Stomach (tissue), 9 donors: ENCODE data around the gene CHCHD1. TPM values are rescaled to one million over a fixed set of nuclear protein-coding genes. Genes with fewer than 3 reads are reported as not detected.
A peak's percentile ranks its signal among the peaks of the same experiment; 100 is the strongest.

Source experiments
- DNase-seq, 2 donors: peaks; one replicate each; pipeline versions ENCODE4 v3.0.0 to v3.0.0-alpha.2; 2013 to 2019
- H3K27ac ChIP-seq, 5 donors: fragments of 200-600 bp in 4 of 5; sonication (generic) in 4 of 5; one replicate each; pipeline ENCODE4 v1.5.1; 2013 to 2019; ENCODE audit warnings: mild to moderate bottlenecking in 1 of 5, moderate library complexity in 1 of 5
- H3K27me3 ChIP-seq, 3 donors: fragments of 200-600 bp; sonication (generic); one replicate each; pipeline ENCODE4 v1.5.1; 2017 to 2019; ENCODE audit warnings: mixed run types in 1 of 3
- H3K36me3 ChIP-seq, 4 donors: fragments of 200-600 bp; sonication (generic); 1 replicate in 3 of 4; 2 replicates in 1 of 4; pipeline ENCODE4 v1.5.1; 2016 to 2019
- H3K4me1 ChIP-seq, 4 donors: fragments of 200-600 bp; sonication (generic); one replicate each; pipeline ENCODE4 v1.5.1; 2016 to 2019
- H3K4me3 ChIP-seq, 4 donors: fragments of 200-600 bp; sonication (generic) in 3 of 4; one replicate each; pipeline ENCODE4 v1.5.1; 2016 to 2019; ENCODE audit warnings: mild to moderate bottlenecking in 1 of 4
- H3K9me3 ChIP-seq, 4 donors: fragments of 200-600 bp; sonication (generic); one replicate each; pipeline ENCODE4 v1.5.1; 2016 to 2019
- CTCF ChIP-seq, 7 experiments: fragments of 450-650 bp in 4 of 7; fragments of 200-600 bp in 3 of 7; sonication (generic) in 3 of 7; IDR thresholded peaks; one replicate each; pipeline ENCODE4 v1.5.1; 2016 to 2019; ENCODE audit warnings: antibody characterized with exemption in 7 of 7, control low read depth in 2 of 7, mild to moderate bottlenecking in 1 of 7
- EP300 ChIP-seq: sonication (generic); formaldehyde crosslinking; IDR thresholded peaks from one replicate; pipeline ENCODE4 v1.6.1; 2017; ENCODE audit warnings: antibody characterized with exemption
- POLR2A ChIP-seq, 4 donors: fragments of 450-650 bp; IDR thresholded peaks; one replicate each; pipeline ENCODE4 v1.6.1; 2016; ENCODE audit warnings: antibody characterized with exemption in 4 of 4, control low read depth in 2 of 4, mild to moderate bottlenecking in 1 of 4, moderate library complexity in 1 of 4
- POLR2AphosphoS5 ChIP-seq, 3 donors: sonication (generic); formaldehyde crosslinking; IDR thresholded peaks; one replicate each; pipeline ENCODE4 v1.6.1; 2016; ENCODE audit warnings: antibody characterized with exemption in 3 of 3
- WGBS, 5 donors: extraction: QIAGEN DNeasy Blood & Tissue Kit in 3 of 5; methylation state at CpG; one replicate each; pipeline versions ENCODE4 v1.1.5 to v1.1.7; 2013 to 2018; 5-methylcytosine and 5-hydroxymethylcytosine counted together
- intact Hi-C: fragments of 100-400 bp; cut with DNase I; formaldehyde crosslinking; loops from one replicate; pipeline ENCODE4 v1.15.1; 2023; ENCODE audit warnings: low total_unique reads
- polyA plus RNA-seq, 3 donors: library from polyadenylated mRNA; stranded (reverse); fragments of 200-250 nt; gene quantifications; one replicate each; pipeline ENCODE4 v1.2.3, GENCODE V29; 2013
- total RNA-seq, 5 donors: library from RNA; depleted of rRNA; stranded (reverse); fragments of >200 nt; gene quantifications; one replicate each; pipeline versions ENCODE4 v1.1.0 to v1.2.3, GENCODE V29; 2014 to 2016
- donor health status: healthy with polysubstance abuse.
- donor health status: Bipolar disorder and iron deficiency.
- donor health status: healthy.

CHCHD1 gene
- total and polyA plus RNA-seq, 8 donors = 1.3 to 81.6 (median 38.8) TPM

DNA sequence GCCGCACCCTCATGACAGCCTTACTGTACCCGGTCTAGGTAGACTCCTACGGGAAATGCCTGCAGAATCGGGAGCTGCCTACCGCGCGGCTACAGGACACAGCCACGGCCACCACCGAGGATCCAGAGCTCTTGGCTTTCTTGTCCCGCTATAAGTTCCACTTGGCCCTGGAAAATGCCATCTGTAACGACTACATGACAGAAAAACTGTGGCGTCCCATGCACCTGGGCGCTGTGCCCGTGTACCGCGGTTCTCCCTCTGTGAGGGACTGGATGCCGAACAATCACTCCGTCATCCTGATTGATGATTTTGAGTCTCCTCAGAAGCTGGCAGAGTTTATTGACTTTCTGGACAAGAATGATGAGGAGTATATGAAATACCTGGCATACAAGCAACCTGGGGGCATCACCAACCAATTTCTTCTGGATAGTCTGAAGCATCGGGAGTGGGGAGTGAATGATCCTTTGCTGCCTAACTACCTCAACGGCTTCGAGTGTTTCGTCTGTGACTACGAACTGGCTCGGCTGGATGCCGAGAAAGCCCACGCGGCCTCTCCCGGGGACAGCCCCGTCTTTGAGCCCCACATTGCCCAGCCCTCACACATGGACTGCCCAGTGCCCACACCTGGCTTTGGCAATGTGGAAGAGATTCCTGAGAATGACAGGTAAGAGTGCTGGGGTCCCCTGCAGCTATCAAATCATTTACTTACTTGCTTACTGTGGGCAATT lies 8.5 kb upstream of the CHCHD1 start:
- H3K4me1 ChIP-seq = peaks cover 23 to 42% (median 34%) of the 10 kb centered on the region in 4 donors
- no peaks in the 10 kb centered on the region for H3K27me3 ChIP-seq
- peak overlapping the region; percentile 74 to 87 (median 80) for H3K4me3 ChIP-seq
- TF ChIP-seq CTCF (IDR thresholded peaks at IDR 0.05) = no peak
- TF ChIP-seq EP300 = no peak
- TF ChIP-seq POLR2A (IDR thresholded peaks at IDR 0.05) = no peak
- no peak for TF ChIP-seq POLR2AphosphoS5 (IDR thresholded peaks at IDR 0.05)
- peak overlapping the region; percentile 90 to 99 (median 97) for H3K27ac ChIP-seq
- 0 to 2% (median 2%) methylated on average over 26 to 29 of the region's 29 CpGs for WGBS, 5 donors
- intact Hi-C loops = no loop called here
- no peaks in the 10 kb centered on the region for H3K9me3 ChIP-seq
- DNase-seq = peak in 1 of 2 donors; percentile 34
- peaks cover 33 to 66% (median 63%) of the 10 kb centered on the region in 4 donors for H3K36me3 ChIP-seq

DNA sequence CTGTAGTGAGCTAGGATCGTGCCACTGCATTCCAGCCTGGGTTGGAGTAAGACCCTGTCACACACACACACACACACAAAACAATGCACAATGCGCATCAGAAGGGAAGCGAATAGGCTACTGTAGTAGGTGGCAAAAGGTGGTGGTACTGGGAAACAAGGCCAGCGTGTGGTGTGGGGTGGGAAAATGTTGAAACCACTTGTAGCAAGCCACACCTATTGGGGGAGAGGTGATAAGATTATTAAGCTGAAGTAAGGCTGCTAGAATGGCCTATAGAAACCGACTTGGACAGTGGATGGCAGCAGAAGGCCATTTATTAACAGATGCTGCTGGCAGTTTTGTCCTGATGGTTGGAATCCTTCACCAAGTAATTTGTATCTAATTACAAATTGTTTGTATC lies 7.2 kb upstream of the CHCHD1 start:
- no peak for TF ChIP-seq POLR2AphosphoS5 (IDR thresholded peaks at IDR 0.05)
- TF ChIP-seq POLR2A (IDR thresholded peaks at IDR 0.05) = no peak
- TF ChIP-seq CTCF (IDR thresholded peaks at IDR 0.05) = no peak
- no peak for TF ChIP-seq EP300
- 9 to 34% (median 19%) methylated on average over 5 of the region's 5 CpGs for WGBS, 5 donors
- Histone ChIP-seq H3K4me1 (peaks cover 23 to 46% (median 34%) of the 10 kb centered on the region in 4 donors), H3K36me3 (peaks cover 27 to 66% (median 62%) of the 10 kb centered on the region in 4 donors), H3K27ac (peak overlapping the region in 1 of 5 donors; percentile 98), H3K4me3 (peak overlapping the region in 2 of 4 donors; percentile 76 to 85), H3K27me3 (no peaks in the 10 kb centered on the region), H3K9me3 (no peaks in the 10 kb centered on the region)
- DNase-seq = peak in 1 of 2 donors; percentile 72
- intact Hi-C loops = no loop called here

DNA sequence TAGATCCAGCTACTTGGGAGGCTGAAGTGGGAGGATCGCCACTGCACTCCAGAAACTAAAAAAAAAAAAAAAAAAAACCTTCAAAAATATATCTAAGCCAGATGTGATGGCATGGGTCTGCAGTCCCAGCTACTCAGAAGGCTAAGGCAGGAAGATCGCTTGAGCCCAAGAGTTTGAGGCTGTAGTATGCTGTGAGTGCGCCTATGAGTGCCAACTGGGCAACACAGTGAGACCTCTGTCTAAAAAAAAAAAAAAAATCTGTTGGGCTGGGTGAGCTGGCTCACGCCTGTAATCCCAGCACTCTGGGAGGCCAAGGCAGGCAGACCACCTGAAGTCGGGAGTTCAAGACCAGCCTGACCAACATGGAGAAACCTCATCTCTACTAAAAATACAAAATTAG lies 2.8 kb upstream of the CHCHD1 start:
- TF ChIP-seq POLR2A (IDR thresholded peaks at IDR 0.05) (no peak), POLR2AphosphoS5 (IDR thresholded peaks at IDR 0.05) (no peak), CTCF (IDR thresholded peaks at IDR 0.05) (no peak), EP300 (no peak)

DNA sequence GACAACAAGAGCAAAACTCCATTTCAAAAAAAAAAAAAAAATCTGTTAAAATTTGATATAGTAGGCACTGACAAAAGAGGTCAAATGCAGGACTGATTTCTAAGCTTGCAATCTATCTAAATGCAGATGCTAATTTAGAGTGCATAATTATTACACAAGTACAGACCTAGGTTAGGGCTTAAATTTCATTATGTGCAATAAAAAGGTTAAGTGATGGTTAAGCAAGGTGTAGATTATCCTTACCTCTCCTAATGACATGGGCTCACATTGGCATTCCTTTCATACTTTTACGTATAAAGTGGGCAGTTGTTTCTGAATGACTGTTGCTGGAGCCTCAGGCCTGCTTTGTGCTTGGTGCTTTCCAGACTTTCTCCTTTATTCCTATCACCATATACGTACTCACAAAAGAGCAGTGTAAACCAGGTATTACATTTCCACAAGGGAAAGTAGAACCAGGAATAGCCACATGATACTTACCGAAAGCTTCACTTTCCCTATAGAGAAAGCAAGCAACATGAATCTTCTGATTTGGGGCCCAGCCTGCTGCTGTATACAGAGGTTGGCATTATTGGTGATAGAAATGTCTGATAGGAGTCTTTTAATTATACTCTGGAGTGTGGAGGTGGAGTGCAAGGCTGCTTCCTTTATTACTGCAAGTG lies 2.2 kb upstream of the CHCHD1 start:
- no peaks in the 10 kb centered on the region for H3K9me3 ChIP-seq
- no peaks in the 10 kb centered on the region for H3K27me3 ChIP-seq
- no peak overlapping the region for H3K27ac ChIP-seq
- H3K4me1 ChIP-seq = peaks cover 33 to 60% (median 50%) of the 10 kb centered on the region in 4 donors
- no peak overlapping the region for H3K4me3 ChIP-seq
- 70 to 81% (median 79%) methylated on average over 3 of the region's 3 CpGs for WGBS, 5 donors
- DNase-seq = no peak
- TF ChIP-seq CTCF (IDR thresholded peaks at IDR 0.05) (no peak), EP300 (no peak), POLR2AphosphoS5 (IDR thresholded peaks at IDR 0.05) (no peak), POLR2A (IDR thresholded peaks at IDR 0.05) (no peak)
- intact Hi-C loops = no loop called here
- H3K36me3 ChIP-seq = peaks cover 13 to 52% (median 50%) of the 10 kb centered on the region in 4 donors

More for the DNA sequence above, 2.8 kb upstream of the CHCHD1 start:
- peaks cover 36 to 60% (median 51%) of the 10 kb centered on the region in 4 donors for H3K4me1 ChIP-seq
- no peak overlapping the region for H3K4me3 ChIP-seq
- H3K27ac ChIP-seq = no peak overlapping the region
- no peak for DNase-seq
- intact Hi-C loops = no loop called here
- 87 to 96% (median 91%) methylated on average over 5 of the region's 5 CpGs for WGBS, 5 donors
- no peaks in the 10 kb centered on the region for H3K9me3 ChIP-seq
- H3K36me3 ChIP-seq = peaks cover 13 to 54% (median 50%) of the 10 kb centered on the region in 4 donors
- H3K27me3 ChIP-seq = no peaks in the 10 kb centered on the region
